SK-MEL-5 (cell line): ENCODE measurements around the gene SLC4A3. TPM values are rescaled to one million over a fixed set of nuclear protein-coding genes. Genes with fewer than 3 reads are reported as not detected.

Source experiments
- DNase-seq: peaks from one replicate; pipeline ENCODE4 v3.0.0-alpha.2; 2016; ENCODE audit warnings: low read depth, low spot score
- in situ Hi-C: cut with HindIII; loops from 2 replicates; pipeline ENCODE4 v1.10.0; 2016; ENCODE audit warnings: low sequenced_read_pairs, high pct_unique_total_duplicates, low pct_unique_long_range_greater_than_20kb
- polyA plus RNA-seq, 2 experiments: library from polyadenylated mRNA; depleted of rRNA; stranded (reverse); fragments of >200 nt; gene quantifications; 2 replicates each; pipeline ENCODE4 v1.2.3, GENCODE V29; 2015
- total RNA-seq: library from RNA; depleted of rRNA; stranded (reverse); fragments of >200 nt; shearing (Covaris generic); gene quantifications from 2 replicates; pipeline ENCODE4 v1.2.3, GENCODE V29; 2014; rRNA removed

The SLC4A3 gene, protein sequence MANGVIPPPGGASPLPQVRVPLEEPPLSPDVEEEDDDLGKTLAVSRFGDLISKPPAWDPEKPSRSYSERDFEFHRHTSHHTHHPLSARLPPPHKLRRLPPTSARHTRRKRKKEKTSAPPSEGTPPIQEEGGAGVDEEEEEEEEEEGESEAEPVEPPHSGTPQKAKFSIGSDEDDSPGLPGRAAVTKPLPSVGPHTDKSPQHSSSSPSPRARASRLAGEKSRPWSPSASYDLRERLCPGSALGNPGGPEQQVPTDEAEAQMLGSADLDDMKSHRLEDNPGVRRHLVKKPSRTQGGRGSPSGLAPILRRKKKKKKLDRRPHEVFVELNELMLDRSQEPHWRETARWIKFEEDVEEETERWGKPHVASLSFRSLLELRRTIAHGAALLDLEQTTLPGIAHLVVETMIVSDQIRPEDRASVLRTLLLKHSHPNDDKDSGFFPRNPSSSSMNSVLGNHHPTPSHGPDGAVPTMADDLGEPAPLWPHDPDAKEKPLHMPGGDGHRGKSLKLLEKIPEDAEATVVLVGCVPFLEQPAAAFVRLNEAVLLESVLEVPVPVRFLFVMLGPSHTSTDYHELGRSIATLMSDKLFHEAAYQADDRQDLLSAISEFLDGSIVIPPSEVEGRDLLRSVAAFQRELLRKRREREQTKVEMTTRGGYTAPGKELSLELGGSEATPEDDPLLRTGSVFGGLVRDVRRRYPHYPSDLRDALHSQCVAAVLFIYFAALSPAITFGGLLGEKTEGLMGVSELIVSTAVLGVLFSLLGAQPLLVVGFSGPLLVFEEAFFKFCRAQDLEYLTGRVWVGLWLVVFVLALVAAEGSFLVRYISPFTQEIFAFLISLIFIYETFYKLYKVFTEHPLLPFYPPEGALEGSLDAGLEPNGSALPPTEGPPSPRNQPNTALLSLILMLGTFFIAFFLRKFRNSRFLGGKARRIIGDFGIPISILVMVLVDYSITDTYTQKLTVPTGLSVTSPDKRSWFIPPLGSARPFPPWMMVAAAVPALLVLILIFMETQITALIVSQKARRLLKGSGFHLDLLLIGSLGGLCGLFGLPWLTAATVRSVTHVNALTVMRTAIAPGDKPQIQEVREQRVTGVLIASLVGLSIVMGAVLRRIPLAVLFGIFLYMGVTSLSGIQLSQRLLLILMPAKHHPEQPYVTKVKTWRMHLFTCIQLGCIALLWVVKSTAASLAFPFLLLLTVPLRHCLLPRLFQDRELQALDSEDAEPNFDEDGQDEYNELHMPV
- 2.9 and 4.0 TPM in 2 replicates for total RNA-seq
- 6.1 and 7.0 TPM in 2 replicates for polyA plus RNA-seq (2015; cell fraction: cytosol; rRNA removed)
- 69.3 and 76.3 TPM in 2 replicates for polyA plus RNA-seq (2015; cell fraction: nucleus; rRNA removed)

DNA sequence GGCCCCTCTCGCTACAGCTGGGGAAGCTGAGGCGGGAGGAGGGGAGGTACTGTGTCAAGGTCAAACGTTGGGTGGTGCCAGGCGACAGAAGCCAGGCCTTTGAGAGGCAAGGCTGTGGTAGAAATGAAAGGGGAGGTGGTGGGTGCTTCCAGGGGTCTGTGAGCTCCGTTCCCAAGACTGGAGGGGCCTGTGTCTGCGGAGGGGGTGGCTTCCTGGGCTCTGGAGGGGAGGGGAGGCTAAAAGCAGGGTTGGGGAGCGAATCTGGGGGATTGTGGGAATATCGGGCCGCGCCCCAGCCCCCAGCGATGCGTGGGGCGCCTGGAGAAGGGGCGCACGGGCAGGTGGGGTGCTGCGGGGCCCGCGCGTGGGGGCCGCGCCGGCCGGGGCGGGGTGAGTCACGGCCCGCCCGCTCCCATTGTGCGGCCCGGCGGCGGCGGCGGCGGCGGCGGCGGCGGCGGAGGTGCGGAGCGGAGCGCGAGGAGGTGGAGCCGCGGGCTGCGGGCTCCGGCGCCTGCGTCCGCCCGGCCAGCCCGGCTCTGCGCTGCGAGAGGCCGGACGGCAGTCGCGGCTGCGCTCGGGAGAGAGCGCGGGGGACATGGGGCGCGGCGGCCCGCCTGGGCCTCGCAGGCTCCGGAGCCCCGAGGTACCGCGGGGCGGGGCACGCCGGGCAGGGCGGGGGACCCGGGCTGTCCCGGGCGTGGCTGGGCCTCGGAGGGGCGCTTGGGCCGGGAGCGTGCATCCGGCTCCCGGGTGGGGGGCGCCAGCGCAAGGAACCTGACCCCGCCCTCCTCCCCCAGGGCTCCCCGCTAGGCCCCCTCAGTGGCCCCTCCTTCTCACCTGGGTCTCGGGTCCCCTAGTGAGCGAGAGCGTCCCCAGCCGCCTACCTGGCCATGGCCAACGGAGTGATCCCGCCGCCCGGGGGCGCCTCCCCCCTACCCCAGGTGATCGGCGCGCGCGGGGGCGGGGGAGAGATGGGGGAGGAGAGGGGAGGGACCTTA is at the start of gene SLC4A3:
SLC4A3 (plus strand) TSS at position 528 of the 998 bp plus-strand sequence; CDS start at position 891, 363 bp downstream.
- DNase-seq = peak; percentile 30
- in situ Hi-C loops = no loop called here

DNA sequence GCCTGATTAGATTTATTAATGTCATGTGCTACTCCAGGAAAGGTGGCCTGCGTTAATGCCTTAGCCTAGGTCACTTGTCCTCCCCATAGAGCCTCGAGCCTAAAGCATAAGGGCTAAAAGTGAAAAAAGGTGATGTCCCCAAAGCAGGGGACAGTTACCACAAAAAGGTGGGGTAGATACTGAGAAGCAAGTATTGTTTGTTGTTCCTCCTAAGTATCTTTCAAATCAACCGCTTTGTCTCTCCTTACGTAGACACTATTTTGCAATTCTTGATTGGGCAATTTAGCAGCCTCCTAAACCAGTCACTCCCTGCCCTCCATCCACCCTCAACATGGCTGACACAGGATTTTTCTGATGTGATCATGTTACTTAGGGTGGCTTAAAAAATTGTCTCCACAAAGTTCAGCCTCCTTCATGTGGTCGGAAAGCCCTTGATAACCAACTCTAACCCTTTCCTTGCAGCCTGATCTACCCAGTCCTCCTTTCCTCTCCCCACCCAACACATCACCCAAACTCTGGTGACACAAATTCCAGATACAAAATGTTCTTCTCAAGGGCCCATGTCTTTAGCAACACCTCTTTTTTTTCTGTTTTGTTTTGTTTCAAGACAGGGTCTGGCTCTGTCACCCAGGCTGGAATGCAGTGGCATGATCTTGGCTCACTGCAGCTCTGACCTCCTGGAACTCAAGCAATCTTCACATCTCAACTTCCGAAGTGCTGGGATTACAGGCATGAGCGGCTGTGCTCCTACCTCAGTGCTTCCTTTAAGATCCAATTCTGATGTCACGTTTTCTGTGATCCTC is 48.4 kb upstream of the SLC4A3 start:
- in situ Hi-C loops = no loop called here
- DNase-seq = no peak

DNA sequence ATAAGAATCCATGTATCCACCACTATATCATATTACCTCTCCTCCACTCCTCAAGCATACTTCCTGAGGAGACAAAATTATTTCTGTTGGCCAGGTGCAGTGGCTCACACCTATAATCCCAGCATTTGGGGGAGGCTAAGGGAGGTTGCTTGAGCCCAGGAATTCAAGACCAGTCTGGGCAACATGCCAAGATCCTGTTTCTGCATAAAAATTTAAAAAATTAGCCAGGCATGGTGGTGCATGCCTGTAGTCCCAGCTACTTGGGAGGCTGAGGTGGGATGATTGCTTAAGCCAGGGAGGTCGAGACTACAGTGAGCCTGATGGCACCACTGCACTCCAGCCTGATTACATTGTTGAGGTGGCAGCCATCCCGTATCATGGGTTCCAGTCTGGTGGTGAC is 46.1 kb upstream of the SLC4A3 start:
- in situ Hi-C loops = no loop called here
- DNase-seq = no peak

DNA sequence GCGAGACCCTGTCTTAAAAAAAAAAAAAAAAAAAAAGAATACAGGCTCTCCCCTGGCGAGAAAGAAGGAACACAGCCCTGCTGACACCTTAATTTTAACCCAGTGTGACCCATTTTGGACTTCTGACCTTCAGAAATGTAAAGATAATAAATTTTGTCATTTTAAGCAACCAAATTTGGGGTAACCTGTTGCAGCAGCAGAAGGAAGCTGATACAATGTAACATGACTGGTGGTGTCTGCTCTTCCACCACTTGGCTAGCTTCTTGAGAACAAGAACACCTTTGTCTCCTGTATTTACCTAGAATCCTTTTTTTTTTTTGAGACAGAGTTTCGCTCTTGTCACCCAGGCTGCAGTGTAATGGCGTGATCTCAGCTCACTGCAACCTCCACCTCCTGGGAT is 36.3 kb upstream of the SLC4A3 start:
- no peak for DNase-seq
- in situ Hi-C loops = no loop called here

DNA sequence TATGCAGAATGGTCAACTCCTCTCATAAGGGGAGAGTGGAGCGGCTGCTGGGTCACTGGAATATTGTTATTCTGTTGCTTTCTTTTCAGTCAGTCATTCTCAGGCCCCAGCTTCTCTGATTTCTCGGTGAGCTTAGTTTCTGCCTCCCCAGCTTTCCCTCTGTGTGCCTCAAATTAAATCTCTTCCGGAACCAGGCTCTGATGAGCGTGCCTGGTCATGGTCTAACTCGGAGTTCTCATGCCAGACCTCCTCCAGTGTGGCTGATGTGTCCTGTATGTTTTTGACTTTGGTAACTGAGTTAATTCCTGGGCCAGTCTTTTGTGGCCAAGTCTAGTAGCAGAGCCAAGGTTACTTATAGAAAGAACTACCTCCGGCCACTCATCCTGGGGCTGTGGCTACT is 34.7 kb upstream of the SLC4A3 start:
- no peak for DNase-seq
- in situ Hi-C loops = no loop called here

DNA sequence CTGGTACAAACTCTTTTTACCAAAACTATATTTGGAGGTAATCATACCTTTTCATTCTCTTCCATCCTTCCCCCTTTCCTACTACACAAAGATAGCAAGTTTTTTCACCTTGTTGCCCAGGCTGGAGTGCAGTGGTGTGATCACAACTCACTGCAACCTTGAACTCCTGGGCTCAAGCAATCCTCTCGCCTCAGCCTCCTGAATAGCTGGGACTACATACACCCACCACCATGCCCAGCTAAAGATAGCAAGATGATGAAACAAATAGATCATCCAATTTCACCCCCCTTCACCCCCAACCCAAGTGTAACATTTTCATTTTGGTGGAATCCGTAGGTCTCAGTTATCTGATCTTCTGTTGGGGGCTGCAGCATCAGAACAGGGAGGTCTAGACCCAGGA is 34.3 kb upstream of the SLC4A3 start:
- DNase-seq = no peak
- in situ Hi-C loops = no loop called here

DNA sequence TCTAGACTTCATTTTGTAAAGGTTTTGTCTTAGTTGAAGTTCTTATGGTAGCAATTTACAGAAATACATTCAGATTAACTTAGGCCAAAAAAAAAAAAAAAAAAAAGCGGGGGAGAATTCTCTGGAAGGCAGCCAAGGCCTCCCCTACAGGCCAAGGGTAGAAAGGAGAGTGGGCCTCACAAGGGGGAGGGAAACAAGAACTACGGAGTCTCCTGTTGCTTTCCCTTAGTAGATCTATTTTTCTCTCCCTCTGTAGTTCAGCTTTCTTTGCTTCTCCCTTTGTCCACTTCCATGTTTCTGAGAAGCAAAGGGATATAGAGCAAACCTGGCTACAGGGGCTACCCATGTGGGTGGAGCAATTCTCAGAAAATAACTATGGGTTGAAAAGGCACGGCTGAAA is 32.2 kb upstream of the SLC4A3 start:
- no peak for DNase-seq

DNA sequence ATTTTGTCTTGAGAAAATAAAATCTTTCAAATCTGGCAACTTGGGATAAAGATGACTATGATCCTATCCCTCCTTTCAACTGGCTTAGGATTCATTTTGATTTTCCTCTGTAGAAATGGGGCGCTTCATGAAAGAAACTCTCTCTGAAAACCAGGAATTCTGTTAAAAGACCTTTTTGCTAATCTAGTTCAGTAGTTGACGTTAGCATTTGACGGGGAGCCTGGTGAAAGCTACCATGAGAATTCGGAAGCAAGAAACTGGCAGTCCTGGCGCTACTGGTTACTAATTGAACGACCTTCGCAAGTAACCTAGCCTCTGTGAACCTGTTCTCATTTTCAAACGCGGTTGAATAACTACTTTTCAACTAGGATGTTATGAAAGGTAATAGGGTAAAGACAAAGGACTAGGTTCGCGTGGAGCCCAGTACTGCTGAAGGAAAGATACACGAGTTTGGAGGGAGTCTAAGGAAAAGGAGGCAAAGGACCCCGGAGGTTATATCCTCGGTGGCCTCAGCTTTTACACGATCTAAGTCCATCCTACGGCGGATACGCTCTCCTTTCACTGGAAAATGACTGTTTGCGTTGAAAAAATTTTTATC is 30.4 kb upstream of the SLC4A3 start:
- DNase-seq = no peak
- in situ Hi-C loops = no loop called here

More for the DNA sequence above, 32.2 kb upstream of the SLC4A3 start:
- in situ Hi-C loops = no loop called here

DNA sequence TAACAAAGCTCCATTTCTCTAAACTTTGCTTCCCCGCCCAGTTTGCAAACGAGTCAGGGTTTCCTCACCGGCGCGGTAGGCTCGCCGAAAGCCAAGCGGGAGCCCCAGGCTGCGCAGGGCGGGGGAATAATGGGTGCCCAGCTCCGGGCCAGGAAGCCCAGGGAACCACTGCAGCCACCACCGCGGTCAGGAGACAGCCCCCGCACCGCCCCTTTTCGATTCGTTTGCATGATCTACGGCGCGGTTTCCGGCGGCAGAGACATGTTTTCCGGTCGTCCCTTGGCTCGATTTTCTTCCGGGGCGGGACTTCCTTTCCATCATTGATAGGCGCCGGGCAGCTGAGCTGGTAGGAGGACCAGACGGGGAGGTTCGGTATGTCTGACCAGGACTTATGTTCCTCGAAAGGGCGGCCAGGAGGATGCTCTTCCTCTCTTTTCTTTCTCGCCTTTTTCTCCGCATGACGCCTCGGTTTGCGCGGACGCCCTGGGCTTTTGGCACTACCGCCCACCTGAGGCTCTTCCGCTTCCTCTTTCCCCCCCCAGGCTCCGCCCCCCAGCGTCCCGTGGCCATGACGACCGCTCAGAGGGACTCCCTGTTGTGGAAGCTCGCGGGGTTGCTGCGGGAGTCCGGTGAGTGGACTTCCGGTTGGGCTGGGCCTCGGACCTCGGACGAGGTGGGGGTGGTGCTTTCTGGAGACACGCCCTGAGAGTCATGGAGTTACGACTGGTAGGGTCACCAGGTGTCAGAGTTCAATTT is 29.7 kb upstream of the SLC4A3 start, which contains the start of gene STK11IP:
STK11IP (plus strand) TSS at position 306 of the 756 bp plus-strand sequence; CDS start at position 569, 263 bp downstream.
- DNase-seq = peak; percentile 97
- in situ Hi-C loops = no loop called here

DNA sequence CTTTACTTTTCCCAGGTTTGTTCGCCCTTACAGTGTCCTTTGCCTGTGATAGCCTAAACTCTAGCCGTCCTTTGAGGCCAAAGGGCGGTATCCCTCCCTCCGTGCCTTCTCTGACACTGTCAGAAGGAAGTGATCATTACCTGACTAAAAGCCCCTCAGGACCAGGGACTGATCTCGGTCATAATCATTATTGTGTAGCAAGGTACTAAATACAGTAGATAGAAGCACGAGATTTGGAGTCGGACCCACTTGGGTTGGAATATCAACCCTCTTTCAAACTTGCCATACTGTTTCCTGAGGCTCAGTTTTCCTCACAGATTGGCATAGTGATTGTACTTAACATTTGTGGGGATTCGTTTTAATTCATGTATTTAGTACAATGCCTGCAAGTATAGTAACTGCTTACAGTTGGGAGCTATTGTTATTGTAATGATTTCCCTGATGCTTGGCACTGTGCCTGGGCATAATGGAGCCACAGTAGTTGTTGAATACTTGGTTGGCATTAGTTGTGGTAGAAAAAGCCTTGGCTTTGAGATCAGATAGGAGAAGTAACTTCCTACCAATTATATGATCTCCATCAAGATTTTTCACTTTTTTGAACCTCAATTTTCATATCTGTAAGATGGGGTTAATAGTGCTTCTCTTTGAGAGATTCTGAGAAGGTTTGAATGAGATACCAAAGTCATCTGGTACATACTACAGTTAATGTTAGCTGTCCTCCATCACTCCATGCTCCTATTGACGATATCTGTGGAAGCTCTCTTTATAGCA is 28.9 kb upstream of the SLC4A3 start:
- no peak for DNase-seq
- in situ Hi-C loops = no loop called here

DNA sequence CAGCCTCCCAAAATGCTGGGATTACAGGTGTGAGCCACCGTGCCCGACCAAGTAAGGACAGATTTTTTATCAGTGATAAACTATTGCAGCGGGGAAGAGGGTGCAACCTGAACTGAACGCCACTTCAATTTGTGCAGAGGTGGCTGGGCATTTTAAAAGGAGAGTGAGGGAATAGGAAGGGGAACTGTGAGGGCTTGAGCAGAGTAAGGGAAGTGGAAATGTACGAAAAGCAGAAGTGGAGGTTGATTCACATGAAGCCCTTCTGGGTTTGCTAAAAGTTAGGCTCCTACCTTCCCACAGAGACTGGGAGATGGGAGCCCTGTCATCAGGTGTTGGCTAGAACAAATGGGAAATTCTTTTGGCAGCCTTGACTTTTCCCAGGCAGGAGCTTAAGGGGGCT is 23.7 kb upstream of the SLC4A3 start:
- no peak for DNase-seq
- in situ Hi-C loops = no loop called here

DNA sequence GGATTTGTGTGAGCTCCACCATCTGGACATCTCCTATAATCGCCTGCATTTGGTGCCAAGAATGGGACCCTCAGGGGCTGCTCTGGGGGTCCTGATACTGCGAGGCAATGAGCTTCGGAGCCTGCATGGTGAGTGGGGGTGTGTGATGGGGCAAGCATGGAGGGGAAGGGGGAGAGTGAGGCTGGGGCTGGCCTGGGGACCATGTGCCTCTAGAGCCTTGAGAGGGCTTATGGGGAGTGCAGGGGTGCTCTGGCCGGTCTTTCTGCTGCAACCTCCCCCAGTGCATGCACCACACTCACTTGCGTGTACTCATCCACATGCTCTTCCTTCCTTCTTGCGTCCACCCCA is 21.8 kb upstream of the SLC4A3 start:
- in situ Hi-C loops = no loop called here
- no peak for DNase-seq

DNA sequence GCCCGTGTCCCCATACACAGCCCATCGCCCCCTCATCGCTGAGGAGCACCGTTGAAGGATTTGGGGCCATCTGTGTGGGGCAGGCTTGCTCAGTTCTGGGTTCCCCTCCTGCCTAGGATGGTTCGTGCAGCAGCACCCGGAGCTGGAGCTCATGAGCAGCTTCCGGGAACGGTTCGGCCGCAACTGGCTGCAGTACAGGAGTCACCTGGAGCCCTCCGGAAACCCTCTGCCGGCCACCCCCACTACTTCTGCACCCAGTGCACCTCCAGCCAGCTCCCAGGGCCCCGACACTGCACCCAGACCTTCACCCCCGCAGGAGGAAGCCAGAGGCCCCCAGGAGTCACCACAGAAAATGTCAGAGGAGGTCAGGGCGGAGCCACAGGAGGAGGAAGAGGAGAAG is 19.5 kb upstream of the SLC4A3 start:
- no peak for DNase-seq
- in situ Hi-C loops = no loop called here

DNA sequence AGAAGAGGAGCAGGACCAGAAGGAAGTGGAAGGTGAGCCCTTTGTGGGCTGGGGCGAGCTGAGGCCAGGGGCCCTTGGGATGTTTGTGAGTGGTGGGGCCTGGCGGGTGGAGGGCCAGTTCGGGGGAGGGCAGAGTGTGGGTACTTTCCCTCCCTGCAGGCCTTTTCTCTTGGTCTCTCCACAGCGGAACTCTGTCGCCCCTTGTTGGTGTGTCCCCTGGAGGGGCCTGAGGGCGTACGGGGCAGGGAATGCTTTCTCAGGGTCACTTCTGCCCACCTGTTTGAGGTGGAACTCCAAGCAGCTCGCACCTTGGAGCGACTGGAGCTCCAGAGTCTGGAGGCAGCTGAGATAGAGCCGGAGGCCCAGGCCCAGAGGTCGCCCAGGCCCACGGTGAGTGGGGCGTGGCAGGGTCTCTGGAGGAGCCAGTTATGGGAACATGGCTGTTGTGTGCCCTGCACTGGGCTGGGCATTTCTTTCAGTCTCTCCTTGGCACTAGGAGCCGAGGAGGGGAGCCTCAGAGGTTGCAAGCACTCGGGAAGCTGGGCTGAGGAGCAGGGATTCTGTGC is 18.9 kb upstream of the SLC4A3 start:
- in situ Hi-C loops = no loop called here
- DNase-seq = no peak
